Mammary epithelial cell (primary cell): Measurements from ENCODE around the gene MYO1H.

Source experiments
- EZH2 ChIP-seq: IDR thresholded peaks from 2 replicates; pipeline ENCODE4 v1.6.1; 2012; ENCODE audit warnings: low read length, inconsistent platforms, borderline replicate concordance
- TF ChIP-seq, protein P1 (sequence below), 2 donors: IDR thresholded peaks in 1 of 2; conservative IDR thresholded peaks in 1 of 2; 2 replicates each; pipeline ENCODE4 v1.5.1; 2011 to 2012; ENCODE audit warnings: inconsistent platforms in 2 of 2, low read length in 2 of 2, mild to moderate bottlenecking in 2 of 2, control low read depth in 1 of 2, low read depth in 1 of 2; ENCODE audit not compliant: insufficient read depth in 1 of 2; ENCODE audit errors: extremely low read depth in 1 of 2

DNA sequence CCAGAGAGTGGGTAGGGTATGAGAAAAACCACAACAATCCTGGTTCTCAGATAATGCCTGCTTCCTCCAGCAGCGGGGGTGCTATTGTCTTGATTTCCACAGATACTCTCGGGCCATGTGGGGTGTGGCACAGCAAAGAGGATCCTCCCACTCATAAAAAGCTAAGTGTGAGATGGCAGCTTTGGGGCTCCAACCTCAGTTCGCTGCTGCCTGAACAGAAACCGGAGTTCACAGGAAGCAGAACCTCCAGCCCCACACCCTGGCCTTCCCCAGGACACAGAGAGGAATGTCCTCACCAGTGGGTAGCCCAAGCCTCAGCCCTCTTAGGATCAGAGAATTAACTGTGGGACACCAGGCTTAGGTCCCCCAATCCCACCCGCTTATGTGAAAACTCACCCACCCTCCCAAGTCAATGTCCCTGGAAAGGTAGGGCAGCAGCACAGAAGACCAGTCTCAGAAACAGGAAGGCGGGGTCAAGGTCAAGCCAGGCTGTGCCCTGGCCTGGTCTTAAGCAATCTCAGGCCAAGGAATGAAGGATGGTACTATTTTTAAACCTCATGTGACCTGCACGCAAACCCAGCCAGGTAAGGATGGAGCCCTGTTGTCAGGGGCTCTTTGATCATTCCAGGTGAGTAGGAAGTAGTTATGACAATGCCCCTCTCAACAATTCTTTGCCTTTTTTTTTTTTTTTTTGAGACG, 120.4 kb downstream of the MYO1H start:
- TF ChIP-seq, protein P1, sequence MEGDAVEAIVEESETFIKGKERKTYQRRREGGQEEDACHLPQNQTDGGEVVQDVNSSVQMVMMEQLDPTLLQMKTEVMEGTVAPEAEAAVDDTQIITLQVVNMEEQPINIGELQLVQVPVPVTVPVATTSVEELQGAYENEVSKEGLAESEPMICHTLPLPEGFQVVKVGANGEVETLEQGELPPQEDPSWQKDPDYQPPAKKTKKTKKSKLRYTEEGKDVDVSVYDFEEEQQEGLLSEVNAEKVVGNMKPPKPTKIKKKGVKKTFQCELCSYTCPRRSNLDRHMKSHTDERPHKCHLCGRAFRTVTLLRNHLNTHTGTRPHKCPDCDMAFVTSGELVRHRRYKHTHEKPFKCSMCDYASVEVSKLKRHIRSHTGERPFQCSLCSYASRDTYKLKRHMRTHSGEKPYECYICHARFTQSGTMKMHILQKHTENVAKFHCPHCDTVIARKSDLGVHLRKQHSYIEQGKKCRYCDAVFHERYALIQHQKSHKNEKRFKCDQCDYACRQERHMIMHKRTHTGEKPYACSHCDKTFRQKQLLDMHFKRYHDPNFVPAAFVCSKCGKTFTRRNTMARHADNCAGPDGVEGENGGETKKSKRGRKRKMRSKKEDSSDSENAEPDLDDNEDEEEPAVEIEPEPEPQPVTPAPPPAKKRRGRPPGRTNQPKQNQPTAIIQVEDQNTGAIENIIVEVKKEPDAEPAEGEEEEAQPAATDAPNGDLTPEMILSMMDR (conservative IDR thresholded peaks at IDR 0.05 in 1 of 2, IDR thresholded peaks at IDR 0.05 in 1 of 2; ENCODE audit: extremely low read depth in 1 of 2, insufficient read depth in 1 of 2, low read depth in 1 of 2, low read length in 2 of 2): no peak
- TF ChIP-seq EZH2: no peak
